HG03097 (cell line): Measurements from ENCODE around the gene NPIPB9.
"Not testable (repeated sequence)": the region's sequence is repeated elsewhere in the genome, so short reads cannot be mapped to it uniquely, and the experiment has no call there.

Source experiments
- ATAC-seq: cut with Tn5 transposase; IDR thresholded peaks from one replicate; pipeline ENCODE4 v1.9.1; 2021; ENCODE audit not compliant: unreplicated experiment, low FRiP score

Gene NPIPB9

DNA sequence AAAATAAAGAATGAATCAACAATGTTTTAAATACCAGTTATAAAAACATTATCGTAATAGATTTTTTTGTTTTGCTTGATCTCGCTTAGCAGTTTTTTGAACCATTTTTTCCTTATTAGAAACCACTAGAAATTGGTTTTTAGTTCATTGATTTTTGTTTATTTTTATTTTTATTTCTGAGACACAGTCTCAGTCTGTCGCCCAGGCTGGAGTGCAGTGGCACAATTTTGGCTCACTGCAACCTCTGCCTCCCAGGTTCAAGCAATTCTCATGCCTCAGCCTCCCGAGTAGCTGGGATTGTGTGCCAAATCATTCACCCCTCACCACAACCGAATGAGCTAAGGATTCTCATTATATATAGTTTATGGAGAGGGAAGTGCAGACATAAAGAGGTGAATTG, at the start of gene NPIPB9:
TSS of gene NPIPB9 (plus strand) at position 301 of the 400 bp plus-strand sequence.
- not testable (repeated sequence) for ATAC-seq

DNA sequence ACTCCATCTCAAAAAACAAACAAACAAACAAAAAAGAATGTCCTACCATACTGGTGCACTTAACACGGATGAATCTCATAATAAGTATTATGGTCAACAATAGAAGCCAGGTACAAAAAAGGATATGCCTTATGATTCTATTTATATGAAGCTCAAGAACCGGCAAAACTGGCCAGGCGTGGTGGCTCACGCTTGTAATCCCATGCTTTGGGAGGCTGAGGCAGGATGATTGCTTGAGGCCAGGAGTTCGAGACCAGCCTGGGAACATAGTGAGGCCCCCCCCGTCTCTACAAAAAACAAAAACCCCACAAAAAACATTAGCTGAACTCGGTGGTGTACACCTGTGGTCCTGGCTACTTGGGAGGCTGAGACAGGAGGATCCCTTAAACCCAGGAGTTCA, 47.3 kb upstream of the NPIPB9 start:
- not testable (repeated sequence) for ATAC-seq

DNA sequence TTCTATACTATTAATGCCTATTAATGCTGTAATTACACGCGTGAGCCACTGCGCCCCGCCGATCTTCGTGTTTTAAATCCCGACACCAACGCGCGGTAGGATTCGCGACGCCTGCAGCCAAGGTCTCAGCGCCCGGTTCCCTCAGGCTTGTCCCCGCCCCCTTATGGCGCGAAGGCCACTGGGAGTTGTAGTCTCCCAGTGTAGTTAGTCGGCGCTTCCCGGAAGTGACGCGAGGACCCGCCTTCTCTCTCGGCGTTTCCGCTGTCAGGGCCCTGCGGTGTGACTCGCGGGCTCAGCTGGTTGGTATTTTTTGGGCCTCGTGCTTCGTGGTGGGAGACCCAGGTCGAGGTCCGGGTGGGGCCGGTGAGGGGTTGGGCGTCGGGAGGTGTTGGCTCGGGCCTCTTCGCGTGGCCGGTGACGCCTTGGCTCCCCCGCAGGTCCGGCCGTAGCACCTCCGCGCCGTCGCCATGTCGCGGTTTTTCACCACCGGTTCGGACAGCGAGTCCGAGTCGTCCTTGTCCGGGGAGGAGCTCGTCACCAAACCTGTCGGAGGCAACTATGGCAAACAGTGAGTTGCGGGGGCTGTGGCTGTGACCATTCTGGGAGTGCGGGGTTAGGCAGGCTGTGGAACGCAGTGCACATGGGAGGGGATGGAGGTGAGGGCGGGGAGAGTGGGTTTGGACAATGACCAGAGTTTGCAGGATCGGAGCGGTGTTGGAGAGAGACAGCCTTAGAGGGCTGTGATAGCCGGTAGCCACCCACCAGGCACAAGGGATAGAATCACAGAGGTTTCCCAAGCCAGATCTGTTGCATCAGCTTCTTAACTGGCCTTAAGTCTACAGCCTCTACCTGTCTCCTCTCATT, 40.1 kb upstream of the NPIPB9 start, which contains the start of gene EIF3C:
TSS of gene EIF3C (plus strand) at position 245 of the 864 bp plus-strand sequence. CDS start at position 468, 223 bp downstream.
- peak; percentile 94 for ATAC-seq

DNA sequence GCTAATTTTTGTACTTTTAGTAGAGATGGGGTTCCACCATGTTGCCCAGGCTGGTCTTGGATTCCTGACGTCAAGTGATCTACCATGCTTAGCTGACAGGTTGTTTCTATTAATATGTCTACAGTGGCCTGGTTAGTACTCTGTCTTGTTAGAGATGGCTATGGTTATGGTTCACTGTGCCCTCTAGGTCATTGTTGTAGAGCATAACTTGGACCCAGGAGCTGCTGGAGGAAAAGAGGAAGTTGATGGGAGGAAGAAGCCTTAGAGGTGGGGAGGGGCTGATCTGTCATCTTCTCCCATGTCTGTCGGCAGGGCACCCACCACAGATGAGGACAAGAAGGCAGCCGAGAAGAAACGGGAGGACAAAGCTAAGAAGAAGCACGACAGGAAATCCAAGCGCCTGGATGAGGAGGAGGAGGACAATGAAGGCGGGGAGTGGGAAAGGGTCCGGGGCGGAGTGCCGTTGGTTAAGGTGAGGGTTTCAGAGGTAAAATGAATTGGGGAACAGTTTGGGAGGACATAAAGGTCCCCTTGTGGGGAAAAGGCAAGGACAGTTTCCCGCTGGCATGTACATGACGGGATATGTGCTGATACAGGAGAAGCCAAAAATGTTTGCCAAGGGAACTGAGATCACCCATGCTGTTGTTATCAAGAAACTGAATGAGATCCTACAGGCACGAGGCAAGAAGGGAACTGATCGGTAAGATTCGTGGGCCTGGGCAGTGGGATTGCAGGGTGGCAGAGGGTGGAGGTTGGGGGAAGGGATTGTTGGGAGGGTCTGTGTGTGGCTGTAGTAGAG, 28.5 kb upstream of the NPIPB9 start:
- not testable (repeated sequence) for ATAC-seq

DNA sequence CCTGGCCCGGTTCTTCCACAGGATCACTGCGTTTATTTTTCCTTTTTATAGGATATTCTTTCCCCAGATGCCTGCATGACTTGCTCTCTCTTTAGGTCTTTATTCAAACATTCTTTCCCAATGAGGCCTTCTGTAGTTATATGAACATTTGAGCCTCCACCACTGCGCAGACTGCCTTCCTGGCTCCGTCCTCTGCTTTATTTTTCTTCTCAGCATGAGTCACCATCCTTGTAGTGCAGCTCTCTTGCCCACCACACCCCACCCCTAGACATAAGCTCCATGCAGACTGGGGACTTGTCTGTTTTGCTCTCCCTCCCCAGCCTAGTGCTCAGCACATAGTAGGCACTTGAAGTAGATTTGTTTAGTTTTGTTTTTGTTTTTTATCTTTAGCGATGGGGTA, 20.3 kb upstream of the NPIPB9 start:
- ATAC-seq = not testable (repeated sequence)

DNA sequence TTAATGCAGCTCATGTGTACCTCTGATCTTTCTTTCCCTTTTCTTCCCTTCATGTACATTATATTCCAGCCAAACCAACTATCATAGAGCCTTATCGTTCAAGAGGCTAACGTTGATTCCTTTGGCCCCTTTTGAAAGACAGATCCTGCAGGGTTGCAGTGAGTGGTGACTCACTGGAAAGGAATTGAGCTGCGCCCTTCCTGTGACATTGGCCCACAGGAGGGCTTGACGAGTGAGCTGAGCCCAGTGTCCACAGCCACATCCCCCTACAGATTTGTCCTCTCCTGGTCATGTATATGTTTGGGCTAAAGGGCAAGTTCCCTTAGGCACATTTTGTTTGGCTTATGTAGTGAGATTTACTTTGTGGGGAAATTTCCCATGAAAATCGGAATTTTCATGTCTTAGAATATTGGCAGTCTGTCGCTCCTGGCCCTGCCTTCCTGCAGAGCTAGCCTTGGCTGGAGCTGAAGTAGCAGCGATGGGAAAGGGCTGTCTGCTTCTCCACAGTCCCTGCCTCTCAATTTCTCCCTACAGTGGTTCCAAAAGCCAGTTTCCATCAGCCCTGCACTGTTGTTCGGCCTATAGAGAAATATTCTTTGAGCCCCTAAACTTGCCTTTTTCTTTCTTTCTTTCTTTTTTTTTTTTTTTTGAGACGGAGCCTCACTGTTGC, 19.0 kb upstream of the NPIPB9 start:
- not testable (repeated sequence) for ATAC-seq

DNA sequence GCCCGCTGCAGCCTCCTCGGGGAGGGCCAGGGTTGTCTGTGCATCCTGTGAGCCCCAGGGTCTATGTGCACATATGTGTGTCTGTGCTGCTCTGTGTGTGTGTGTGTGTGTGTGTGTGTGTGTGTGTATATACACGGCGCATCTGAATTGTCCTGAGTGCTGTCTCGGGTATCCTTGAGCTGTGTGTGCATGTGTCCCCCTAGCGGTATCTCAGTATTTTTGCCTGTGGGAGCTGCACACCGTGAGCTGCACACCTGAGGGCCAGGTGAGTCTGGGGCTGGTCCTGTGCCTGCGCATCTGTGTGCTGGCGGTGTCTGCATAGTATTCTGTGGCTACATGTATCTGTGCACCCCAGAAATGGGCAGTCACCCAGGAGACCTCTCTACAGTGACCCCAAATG, 11.8 kb upstream of the NPIPB9 start:
- ATAC-seq = not testable (repeated sequence)

DNA sequence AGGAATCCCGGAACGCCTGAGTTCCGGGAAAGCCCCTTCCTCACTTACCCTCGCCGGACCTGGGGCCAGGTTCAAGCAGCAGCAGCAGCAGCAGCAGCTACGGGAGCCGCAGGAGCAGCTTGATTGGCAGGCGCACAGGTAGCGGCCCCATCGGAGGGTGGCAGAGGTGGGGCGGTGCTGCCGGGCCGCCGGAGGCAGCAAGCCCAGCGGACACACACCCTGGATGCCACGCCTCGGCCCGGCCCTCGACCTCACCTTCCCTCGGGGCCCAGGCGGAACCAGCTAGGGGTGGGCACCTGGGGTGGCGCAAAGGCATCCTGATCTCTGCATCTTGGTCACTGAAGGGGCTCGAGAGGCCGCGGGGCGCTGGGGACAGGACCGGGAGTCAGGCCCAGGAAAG, 11.0 kb upstream of the NPIPB9 start:
- not testable (repeated sequence) for ATAC-seq

DNA sequence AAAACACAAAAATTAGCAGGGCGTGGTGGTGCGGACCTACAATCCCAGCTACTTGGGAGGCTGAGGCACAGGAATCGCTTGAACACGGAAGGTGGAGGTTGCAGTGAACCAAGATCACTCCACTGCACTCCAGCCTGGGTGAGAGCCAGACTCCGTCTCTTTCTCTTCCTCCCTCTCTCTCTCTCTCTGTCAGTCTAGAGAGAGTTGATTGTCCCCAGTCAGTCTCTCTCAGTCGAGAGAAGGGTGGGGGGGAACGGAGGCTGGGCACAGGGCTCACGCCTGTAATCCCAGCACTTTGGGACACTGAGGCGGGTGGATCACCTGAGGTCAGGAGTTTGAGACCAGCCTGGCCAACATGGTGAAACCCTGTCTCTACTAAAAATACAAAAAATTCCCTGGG, 10.3 kb upstream of the NPIPB9 start:
- ATAC-seq = not testable (repeated sequence)

DNA sequence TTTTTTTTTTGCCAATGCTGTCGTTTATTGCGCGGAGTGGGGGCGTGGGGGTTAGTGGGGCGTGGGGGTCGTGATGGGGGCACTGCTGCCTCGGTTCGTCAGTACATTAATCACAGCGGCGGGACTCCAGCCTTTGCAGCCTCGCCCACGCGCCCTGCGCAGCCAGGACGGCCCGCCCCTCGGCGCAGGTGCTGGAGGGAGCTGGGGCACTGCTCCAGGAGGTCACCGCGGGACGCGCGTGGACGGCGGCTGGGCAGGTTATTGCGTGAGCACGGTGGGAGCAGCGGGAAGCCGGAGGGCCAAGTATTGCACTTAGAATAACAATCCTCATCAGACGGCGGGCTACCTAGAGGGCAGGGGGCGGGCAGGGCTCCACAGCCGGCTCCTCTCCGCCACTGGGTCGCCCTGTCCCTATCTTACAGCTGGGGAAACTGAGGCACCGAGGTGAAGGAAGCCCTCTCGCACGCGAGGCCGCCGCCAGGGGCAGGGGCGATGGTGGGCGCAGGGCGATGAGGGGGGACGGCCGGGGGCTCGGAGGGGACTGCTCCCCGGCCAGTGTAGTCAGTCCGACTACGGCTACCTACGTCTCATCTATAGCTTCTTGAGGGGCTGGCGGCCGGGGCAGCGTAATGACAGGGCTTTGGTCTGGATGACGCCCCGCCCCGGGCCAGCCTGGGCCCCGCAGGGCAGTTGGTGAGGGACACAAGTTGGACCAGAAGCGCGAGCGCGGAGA, 4.8 kb upstream of the NPIPB9 start:
- ATAC-seq = not testable (repeated sequence)

DNA sequence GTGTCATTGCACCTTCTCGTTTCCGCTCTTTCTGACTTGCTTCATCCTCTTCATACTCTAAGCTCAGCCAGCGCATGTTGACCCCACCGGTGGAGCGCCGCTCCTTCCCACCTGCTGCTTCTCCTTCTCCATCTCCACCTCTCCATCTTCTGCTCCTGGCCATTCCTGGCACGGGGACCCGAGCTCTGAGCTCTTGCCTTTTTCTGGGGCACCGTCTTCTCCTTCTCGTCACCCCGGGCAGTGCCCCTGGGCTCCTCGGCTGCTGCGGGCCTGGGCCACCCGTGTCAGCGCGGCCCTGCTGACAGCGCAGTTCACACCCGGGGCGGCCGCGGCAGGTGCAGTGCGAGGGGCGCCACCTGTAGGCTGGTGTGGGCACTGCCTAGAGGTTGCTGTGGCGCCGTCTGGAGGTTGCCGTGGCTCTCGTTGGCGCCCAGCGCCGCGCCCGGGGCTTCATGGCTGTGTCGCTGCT, 1.6 kb upstream of the NPIPB9 start:
- peak; percentile 97 for ATAC-seq

DNA sequence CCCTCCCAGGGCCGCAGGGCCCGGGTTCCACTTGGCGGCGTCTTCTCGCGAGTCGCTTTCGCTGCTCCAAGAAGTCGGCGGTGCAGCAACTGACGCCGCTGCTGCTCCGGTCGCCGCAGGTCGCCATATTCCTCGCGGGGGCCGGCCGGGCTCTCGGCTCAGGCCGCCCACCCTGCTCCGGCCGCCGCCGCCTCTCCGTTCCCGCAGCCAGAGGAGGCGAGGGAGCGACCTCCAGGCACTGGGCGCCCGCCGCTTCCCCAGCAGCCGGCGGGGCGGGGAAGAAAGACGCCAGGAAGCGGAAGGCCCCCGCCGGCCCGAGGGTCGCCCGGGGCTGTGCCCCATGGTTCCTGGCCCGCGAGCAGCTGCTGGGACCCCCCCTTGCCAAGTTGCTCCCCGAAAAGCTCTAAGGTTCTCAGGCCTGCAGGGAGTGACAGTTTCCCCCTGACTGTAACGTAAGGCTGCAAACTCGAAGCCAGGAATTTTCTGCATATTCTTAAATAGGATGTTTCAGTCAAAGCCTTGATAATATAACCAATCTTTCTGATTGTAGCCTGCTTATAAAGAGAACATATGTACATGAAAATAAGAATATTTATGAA, 1.0 kb upstream of the NPIPB9 start:
- not testable (repeated sequence) for ATAC-seq

DNA sequence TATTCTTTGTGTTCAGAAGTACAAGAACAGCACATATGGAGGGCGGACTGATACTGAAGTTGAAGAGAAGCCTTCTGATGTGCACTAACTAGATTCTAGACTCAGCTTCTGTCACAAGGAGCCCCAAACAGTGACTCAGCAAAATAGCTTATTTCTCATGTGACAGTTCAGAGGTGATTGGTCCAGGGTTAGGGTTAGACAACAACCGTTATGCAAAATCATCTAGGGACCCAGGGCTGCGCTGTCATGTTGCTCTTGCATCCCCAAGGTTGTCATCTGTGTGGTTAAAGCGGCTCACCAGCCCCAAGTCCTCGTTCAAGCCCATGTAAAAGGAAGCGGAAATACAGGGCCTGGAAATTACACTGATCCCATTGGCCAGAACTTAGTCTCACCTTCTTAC, 30.1 kb downstream of the NPIPB9 start:
- not testable (repeated sequence) for ATAC-seq

DNA sequence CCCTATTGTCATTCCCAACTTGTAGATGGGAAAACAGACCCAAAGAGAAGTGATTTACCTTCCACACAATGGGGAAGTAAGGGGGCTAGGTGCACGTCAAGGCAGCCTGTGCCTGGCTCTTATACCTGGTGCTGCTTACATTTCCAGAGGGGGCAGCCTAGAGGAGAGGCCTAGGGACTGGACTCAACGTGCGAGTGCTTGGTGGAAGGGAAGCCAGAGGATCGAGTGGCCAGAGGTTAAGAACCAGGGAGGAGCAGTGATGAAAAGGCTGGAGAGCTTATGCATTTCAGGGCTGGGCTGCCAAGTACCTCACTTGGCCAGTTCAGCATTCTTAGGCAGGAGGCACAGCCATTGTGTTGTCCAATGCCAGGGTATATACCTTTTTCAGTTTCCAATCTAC, 30.8 kb downstream of the NPIPB9 start:
- ATAC-seq = not testable (repeated sequence)

DNA sequence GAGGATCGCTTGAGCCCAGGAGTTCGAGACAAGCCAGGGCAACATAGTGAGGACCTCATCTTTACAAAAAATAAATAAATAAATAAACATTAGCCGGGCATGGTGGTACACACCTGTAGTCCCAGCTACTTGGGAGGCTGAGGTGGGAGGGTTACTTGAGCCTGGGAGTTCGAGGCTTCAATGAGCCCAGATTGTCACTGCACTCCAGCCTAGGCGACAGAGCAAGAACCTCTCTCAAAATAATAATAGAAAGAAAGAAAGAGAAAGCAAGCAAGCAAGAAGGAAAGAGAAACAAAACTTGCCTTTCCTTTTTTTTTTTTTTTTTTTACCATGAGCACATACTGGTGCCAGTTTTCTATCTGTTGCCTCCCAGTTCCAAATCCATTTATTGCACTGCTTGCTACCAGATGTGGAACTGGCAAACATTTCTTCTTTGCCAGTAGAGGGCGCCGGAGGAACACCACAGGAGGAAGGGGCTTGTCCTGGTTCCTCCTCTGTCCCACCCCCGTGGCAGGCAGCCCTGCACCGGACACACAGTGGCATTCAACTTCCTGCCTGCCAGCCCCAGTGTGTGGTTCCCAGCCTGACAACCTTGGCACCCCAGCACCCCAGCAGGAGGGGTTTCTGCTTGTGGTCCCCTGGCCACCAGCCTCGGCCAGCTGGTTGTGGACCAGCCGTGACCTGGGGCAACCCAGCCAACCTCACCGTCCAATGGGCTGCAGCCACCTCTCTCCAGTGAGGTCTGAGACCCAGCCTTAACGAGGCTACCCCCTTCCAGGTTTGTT, 50.8 kb downstream of the NPIPB9 start:
- peak; percentile 59 for ATAC-seq

DNA sequence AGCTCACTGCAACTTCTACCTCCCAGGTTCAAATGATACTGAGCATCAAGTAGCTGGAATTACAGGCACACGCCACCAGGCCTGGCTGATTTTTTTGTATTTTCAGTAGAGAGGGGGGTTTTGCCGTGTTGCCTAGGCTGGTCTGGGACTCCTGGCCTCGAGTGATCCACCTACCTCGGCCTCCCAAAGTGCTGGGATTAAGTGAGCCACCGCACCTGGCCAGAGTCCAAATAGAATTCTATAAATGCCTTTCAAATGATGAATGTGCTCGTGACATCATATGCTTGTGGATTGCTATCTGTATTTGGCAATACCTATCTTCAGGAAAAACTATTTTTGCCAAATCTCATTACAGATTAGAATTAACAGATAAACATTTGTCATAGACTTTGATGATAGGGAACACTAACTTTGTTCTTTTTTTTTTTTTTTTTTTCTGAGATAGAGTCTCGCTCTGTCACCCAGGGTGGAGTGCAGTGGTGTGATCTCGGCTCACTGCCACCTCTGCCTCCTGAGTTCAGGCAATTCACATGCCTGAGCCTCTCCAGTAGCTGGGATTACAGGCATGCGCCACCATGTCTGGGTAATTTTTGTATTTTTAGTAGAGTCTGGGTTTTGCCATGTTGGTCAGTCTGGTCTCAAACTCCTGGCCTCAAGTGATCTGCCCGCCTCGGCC, 56.0 kb downstream of the NPIPB9 start:
- not testable (repeated sequence) for ATAC-seq

DNA sequence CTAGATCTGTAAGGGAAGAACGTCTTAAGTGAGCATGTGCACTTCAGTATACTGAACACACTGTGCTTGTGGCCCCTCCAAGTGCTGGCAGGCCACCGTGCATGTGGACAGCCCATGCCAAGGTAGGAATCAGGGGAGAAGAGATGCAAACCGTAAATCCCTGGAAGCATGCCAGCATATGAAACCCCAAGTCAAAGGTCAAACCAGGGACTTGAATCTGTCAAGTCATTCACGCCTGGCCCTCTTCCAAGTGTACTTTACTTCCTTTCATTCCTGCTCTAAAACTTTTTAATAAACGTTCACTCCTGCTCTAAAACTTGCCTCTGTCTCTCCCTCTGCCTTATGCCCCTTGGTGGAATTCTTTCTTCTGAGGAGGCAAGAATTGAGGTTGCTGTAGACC, 68.4 kb downstream of the NPIPB9 start:
- ATAC-seq = no peak

DNA sequence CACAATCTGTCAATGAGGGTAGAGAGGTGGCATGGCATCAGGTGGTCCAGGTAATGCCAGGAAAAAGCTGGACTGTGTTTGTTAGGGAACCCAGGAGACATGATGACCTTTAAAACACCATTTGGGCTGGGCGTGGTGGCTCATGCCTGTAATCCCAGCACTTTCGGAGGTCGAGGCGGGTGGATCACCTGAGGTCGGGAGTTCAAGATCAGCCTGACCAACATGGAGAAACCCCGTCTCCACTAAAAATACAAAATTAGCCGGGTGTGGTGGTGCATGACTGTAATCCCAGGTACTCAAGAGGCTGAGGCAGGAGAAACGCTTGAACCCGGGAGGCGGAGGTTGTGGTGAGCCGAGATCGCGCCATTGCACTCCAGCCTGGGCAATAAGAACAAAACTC, 69.0 kb downstream of the NPIPB9 start:
- ATAC-seq = not testable (repeated sequence)
